HCT116 (cell line): Measurements from ENCODE around the gene MAN1A1. TPM values are rescaled to one million over a fixed set of nuclear protein-coding genes. Genes with fewer than 3 reads are reported as not detected.

ENCODE experiments used
- ATAC-seq: fragments of 200-7000 bp; cut with Tn5 transposase; 2 replicates; pipeline ENCODE4 v1.9.1; 2020; ENCODE audit warnings: mild to moderate bottlenecking, moderate library complexity
- BruUV-seq: library from RNA; stranded (reverse); fragments of 400-500 nt; replicated peaks from 2 replicates; lab custom pipeline; 2021; lab: Mats Ljungman, UMichigan
- CTCF ChIA-PET: fragments of 300-600 bp; sonication (Branson Sonifier 250); formaldehyde crosslinking; loops from one replicate; lab custom pipeline; 2021; ENCODE audit warnings: antibody characterized with exemption; lab: Charles Lee
- POLR2A ChIA-PET: fragments of 300-600, 350-600 bp; sonication (Branson Sonifier 250); formaldehyde crosslinking; loops from one replicate; lab custom pipeline; 2021; ENCODE audit warnings: antibody characterized with exemption; lab: Charles Lee
- RAD21 ChIA-PET, 2 experiments: fragments of 300-600 bp; sonication (Branson Sonifier 250); formaldehyde crosslinking; loops; one replicate each; lab custom pipeline; 2023; ENCODE audit warnings: low total read pairs in 2 of 2; ENCODE audit not compliant: uncharacterized antibody in 2 of 2, unreplicated experiment in 2 of 2, low non-redundant PET in 1 of 2; lab: Charles Lee
- DNase-seq: peaks from one replicate; pipeline ENCODE4 v3.0.0-alpha.2; 2010; ENCODE audit warnings: low read depth, low spot score
- H2AFZ ChIP-seq: fragments of 200-600 bp; shearing (Covaris generic), sonication (generic); 2 replicates; pipeline ENCODE4 v1.6.1; 2017; ENCODE audit warnings: low read depth, mixed run types, mixed read lengths, antibody characterized with exemption, low read length; ENCODE audit not compliant: poor library complexity, severe bottlenecking
- H3K27ac ChIP-seq: 2 replicates; pipeline ENCODE4 v1.5.1; 2012; ENCODE audit warnings: low read depth, low read length
- H3K27me3 ChIP-seq: fragments of 200-600 bp; sonication (generic); 2 replicates; pipeline ENCODE4 v1.6.1; 2016; ENCODE audit warnings: mixed run types, low read length, mixed read lengths; ENCODE audit not compliant: insufficient read depth
- H3K36me3 ChIP-seq, 2 experiments: fragments of 200-500 bp in 1 of 2; fragments of 200-600 bp in 1 of 2; sonication (Bioruptor generic) in 1 of 2; sonication (generic) in 1 of 2; 2 replicates each; pipeline versions ENCODE4 v1.5.1 to v1.6.1; 2014 to 2016; ENCODE audit warnings: low read length in 2 of 2, inconsistent platforms in 1 of 2, mixed read lengths in 1 of 2, mixed run types in 1 of 2; ENCODE audit not compliant: insufficient read depth in 2 of 2, control insufficient read depth in 1 of 2
- H3K4me1 ChIP-seq, 2 experiments: fragments of 200-600 bp in 1 of 2; sonication (generic) in 1 of 2; 2 replicates each; pipeline versions ENCODE4 v1.5.1 to v1.6.1; 2012 to 2017; ENCODE audit warnings: low read length in 2 of 2, inconsistent platforms in 1 of 2, mild to moderate bottlenecking in 1 of 2, mixed read lengths in 1 of 2, mixed run types in 1 of 2, moderate library complexity in 1 of 2; ENCODE audit not compliant: insufficient read depth in 2 of 2, control insufficient read depth in 1 of 2
- H3K4me2 ChIP-seq: fragments of 200-600 bp; sonication (generic); 2 replicates; pipeline ENCODE4 v1.6.1; 2017; ENCODE audit warnings: mixed run types, low read length, mixed read lengths
- H3K4me3 ChIP-seq, 2 experiments: fragments of 200-600 bp in 1 of 2; sonication (generic) in 1 of 2; replicated peaks in 1 of 2; 2 replicates each; pipeline ENCODE4 v1.5.1; 2011 to 2016; ENCODE audit warnings: low read length in 2 of 2, control low read depth in 1 of 2, low read depth in 1 of 2, mild to moderate bottlenecking in 1 of 2, mixed read lengths in 1 of 2, mixed run types in 1 of 2
- H3K79me2 ChIP-seq: fragments of 200-600 bp; sonication (generic); 2 replicates; pipeline ENCODE4 v1.6.1; 2017; ENCODE audit warnings: mild to moderate bottlenecking, mixed run types, low read length, moderate library complexity, mixed read lengths; ENCODE audit not compliant: insufficient read depth
- H3K9ac ChIP-seq: fragments of 200-600 bp; sonication (generic); 2 replicates; pipeline ENCODE4 v1.6.1; 2016; ENCODE audit warnings: low read length, mixed read lengths
- H3K9me2 ChIP-seq: fragments of 200-600 bp; sonication (generic), shearing (Covaris generic); 2 replicates; pipeline ENCODE4 v1.6.1; 2017; ENCODE audit warnings: mixed run types, mild to moderate bottlenecking, moderate library complexity; ENCODE audit not compliant: insufficient read depth
- H3K9me3 ChIP-seq, 2 experiments: fragments of 200-500 bp in 1 of 2; fragments of 200-600 bp in 1 of 2; sonication (Bioruptor generic) in 1 of 2; sonication (generic) in 1 of 2; 2 replicates each; pipeline ENCODE4 v1.6.1; 2014 to 2017; ENCODE audit warnings: low read length in 2 of 2, mixed read lengths in 2 of 2, inconsistent platforms in 1 of 2, low read depth in 1 of 2, mild to moderate bottlenecking in 1 of 2, mixed run types in 1 of 2, moderate library complexity in 1 of 2; ENCODE audit not compliant: control insufficient read depth in 1 of 2, insufficient read depth in 1 of 2
- H4K20me1 ChIP-seq: fragments of 200-600 bp; sonication (generic), shearing (Covaris generic); 2 replicates; pipeline ENCODE4 v1.6.1; 2017; ENCODE audit warnings: mixed run types, mild to moderate bottlenecking, moderate library complexity; ENCODE audit not compliant: insufficient read depth
- ATF3 ChIP-seq: IDR thresholded peaks from 2 replicates; pipeline ENCODE4 v1.6.1; 2012
- CBX3 ChIP-seq: IDR thresholded peaks from 2 replicates; pipeline ENCODE4 v1.6.1; 2012; ENCODE audit warnings: low read depth
- CEBPB ChIP-seq: IDR thresholded peaks from 2 replicates; pipeline ENCODE4 v1.6.1; 2012; ENCODE audit warnings: low read depth
- EGR1 ChIP-seq: IDR thresholded peaks from 2 replicates; pipeline ENCODE4 v1.6.1; 2012; ENCODE audit warnings: low read depth
- ELF1 ChIP-seq: IDR thresholded peaks from 2 replicates; pipeline ENCODE4 v1.6.1; 2012; ENCODE audit warnings: low read depth, borderline replicate concordance
- EZH2phosphoT487 ChIP-seq: fragments of 200-600 bp; IDR thresholded peaks from 2 replicates; pipeline ENCODE4 v1.6.1; 2018; ENCODE audit warnings: antibody characterized with exemption, borderline replicate concordance
- FOSL1 ChIP-seq: IDR thresholded peaks from 2 replicates; pipeline ENCODE4 v1.6.1; 2012; ENCODE audit warnings: low read depth
- JUND ChIP-seq: IDR thresholded peaks from 2 replicates; pipeline ENCODE4 v1.6.1; 2012
- MAX ChIP-seq: IDR thresholded peaks from 2 replicates; pipeline ENCODE4 v1.6.1; 2012
- POLR2A ChIP-seq: IDR thresholded peaks from 2 replicates; pipeline ENCODE4 v1.7.0; 2011; ENCODE audit warnings: borderline replicate concordance; ENCODE audit not compliant: insufficient read depth, insufficient read length; ENCODE audit errors: extremely low read depth
- POLR2AphosphoS5 ChIP-seq: IDR thresholded peaks from 2 replicates; pipeline ENCODE4 v1.6.1; 2011; ENCODE audit warnings: mild to moderate bottlenecking, low read depth, low read length, moderate library complexity
- RAD21 ChIP-seq: IDR thresholded peaks from 2 replicates; pipeline ENCODE4 v1.6.1; 2012; ENCODE audit warnings: low read depth, mild to moderate bottlenecking
- SIN3A ChIP-seq: IDR thresholded peaks from 2 replicates; pipeline ENCODE4 v1.6.1; 2012; ENCODE audit warnings: low read depth
- SRF ChIP-seq: IDR thresholded peaks from 2 replicates; pipeline ENCODE4 v1.6.1; 2012; ENCODE audit warnings: low read depth
- TCF7L2 ChIP-seq: IDR thresholded peaks from 2 replicates; pipeline ENCODE4 v1.7.0; 2011; ENCODE audit warnings: borderline replicate concordance, inconsistent platforms; ENCODE audit not compliant: insufficient read depth, insufficient read length; ENCODE audit errors: extremely low read depth
- YY1 ChIP-seq: IDR thresholded peaks from 2 replicates; pipeline ENCODE4 v1.6.1; 2011; ENCODE audit warnings: low read length, low read depth, moderate library complexity, mild to moderate bottlenecking; ENCODE audit not compliant: insufficient replicate concordance; ENCODE audit errors: extremely low read depth
- ZBTB33 ChIP-seq: IDR thresholded peaks from 2 replicates; pipeline ENCODE4 v1.6.1; 2011; ENCODE audit warnings: mild to moderate bottlenecking, low read length, moderate library complexity; ENCODE audit not compliant: insufficient replicate concordance; ENCODE audit errors: extremely low read depth
- ZNF274 ChIP-seq: fragments of 200-500 bp; sonication (Bioruptor generic); IDR thresholded peaks from 2 replicates; pipeline ENCODE4 v1.6.1; 2014; ENCODE audit warnings: mild to moderate bottlenecking, low read depth, low read length, inconsistent platforms
- intact Hi-C: fragments of 100-400 bp; cut with micrococcal nuclease; formaldehyde crosslinking; loops from 2 replicates; pipeline ENCODE4 v1.10.0; 2022
- total RNA-seq: library from RNA; stranded (reverse); gene quantifications from one replicate; pipeline ENCODE4 v1.2.1, GENCODE V29; 2021; ENCODE audit not compliant: unreplicated experiment
- TF ChIP-seq, protein P1 (sequence below), 3 experiments: fragments of 200-600 bp in 1 of 3; sonication (generic) in 1 of 3; IDR thresholded peaks in 2 of 3; conservative IDR thresholded peaks in 1 of 3; 2 replicates each; pipeline ENCODE4 v1.5.1; 2012 to 2017; ENCODE audit warnings: low read depth in 2 of 3, low read length in 2 of 3, antibody characterized with exemption in 1 of 3, borderline replicate concordance in 1 of 3, control low read depth in 1 of 3, mild to moderate bottlenecking in 1 of 3, mixed read lengths in 1 of 3, mixed run types in 1 of 3, moderate library complexity in 1 of 3; ENCODE audit not compliant: insufficient read depth in 1 of 3

Gene MAN1A1
- total RNA-seq, 1 experiment from 2014 or later, result 46.0 TPM

DNA sequence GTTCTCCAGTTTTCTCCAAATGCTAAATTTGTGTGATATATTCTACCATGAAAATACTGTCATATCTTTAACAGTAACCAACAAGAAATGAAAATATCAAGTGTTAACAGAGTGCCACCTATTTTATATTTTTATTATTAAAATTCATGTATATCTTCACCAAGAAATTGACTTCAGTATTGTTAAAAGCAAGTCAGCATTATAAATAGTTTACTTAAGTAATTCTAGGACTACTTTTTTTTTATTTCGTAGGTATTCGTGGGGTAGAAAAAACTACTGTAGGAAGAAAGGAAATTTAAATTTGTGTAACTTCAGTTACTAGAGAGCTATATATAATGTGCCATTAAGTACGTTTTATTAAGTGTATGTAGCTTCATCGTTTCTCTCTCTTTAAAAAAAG, 6.3 kb upstream of the MAN1A1 start:
- CTCF ChIA-PET, result no interaction called here
- no peaks in the 10 kb centered on the region for H3K9me2 ChIP-seq

More for the DNA sequence above, 6.3 kb upstream of the MAN1A1 start:
- no peak overlapping the region for H3K4me3 ChIP-seq
- H3K27me3 ChIP-seq, result no peaks in the 10 kb centered on the region
- no peak overlapping the region for H2AFZ ChIP-seq
- H3K9ac ChIP-seq, result no peak overlapping the region
- H4K20me1 ChIP-seq, result no peaks in the 10 kb centered on the region
- peaks cover 0 to 6% of the 10 kb centered on the region in 2 experiments; a peak in 2 of 4 replicates for H3K4me1 ChIP-seq
- H3K9me3 ChIP-seq, result no peaks in the 10 kb centered on the region
- no TSS peak for BruUV-seq
- ChIA-PET RAD21 (no interaction called here), POLR2A (no interaction called here)
- no peaks in the 10 kb centered on the region for H3K36me3 ChIP-seq
- no peak overlapping the region for H3K4me2 ChIP-seq
- intact Hi-C loops, result loop anchor here (10.0 kb wide), 3 partner anchors 719 to 1469 kb away; no protein-coding TSS in a partner anchor
- no peak overlapping the region for H3K27ac ChIP-seq
- no peaks in the 10 kb centered on the region; the same call in 1 of the 2 replicates for H3K79me2 ChIP-seq
- DNase-seq (no peak), ATAC-seq (no peak)
- TF ChIP-seq CEBPB (no peak), TCF7L2 (no peak), POLR2AphosphoS5 (no peak), YY1 (no peak), EZH2phosphoT487 (no peak), FOSL1 (no peak), EGR1 (no peak), ZBTB33 (no peak), JUND (no peak), SRF (no peak), ATF3 (no peak), RAD21 (no peak), POLR2A (no peak), ZNF274 (no peak), MAX (no peak), ELF1 (no peak), SIN3A (no peak), CBX3 (no peak)
- TF ChIP-seq, protein P1, sequence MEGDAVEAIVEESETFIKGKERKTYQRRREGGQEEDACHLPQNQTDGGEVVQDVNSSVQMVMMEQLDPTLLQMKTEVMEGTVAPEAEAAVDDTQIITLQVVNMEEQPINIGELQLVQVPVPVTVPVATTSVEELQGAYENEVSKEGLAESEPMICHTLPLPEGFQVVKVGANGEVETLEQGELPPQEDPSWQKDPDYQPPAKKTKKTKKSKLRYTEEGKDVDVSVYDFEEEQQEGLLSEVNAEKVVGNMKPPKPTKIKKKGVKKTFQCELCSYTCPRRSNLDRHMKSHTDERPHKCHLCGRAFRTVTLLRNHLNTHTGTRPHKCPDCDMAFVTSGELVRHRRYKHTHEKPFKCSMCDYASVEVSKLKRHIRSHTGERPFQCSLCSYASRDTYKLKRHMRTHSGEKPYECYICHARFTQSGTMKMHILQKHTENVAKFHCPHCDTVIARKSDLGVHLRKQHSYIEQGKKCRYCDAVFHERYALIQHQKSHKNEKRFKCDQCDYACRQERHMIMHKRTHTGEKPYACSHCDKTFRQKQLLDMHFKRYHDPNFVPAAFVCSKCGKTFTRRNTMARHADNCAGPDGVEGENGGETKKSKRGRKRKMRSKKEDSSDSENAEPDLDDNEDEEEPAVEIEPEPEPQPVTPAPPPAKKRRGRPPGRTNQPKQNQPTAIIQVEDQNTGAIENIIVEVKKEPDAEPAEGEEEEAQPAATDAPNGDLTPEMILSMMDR (IDR thresholded peaks at IDR 0.05 in 2 of 3, conservative IDR thresholded peaks at IDR 0.05 in 1 of 3; ENCODE audit: borderline replicate concordance in 1 of 3, insufficient read depth in 1 of 3, low read depth in 2 of 3, low read length in 2 of 3), result no peak
